ENCODE results near the gene MAP7D1. TPM values are rescaled to one million over a fixed set of nuclear protein-coding genes. Genes with fewer than 3 reads are reported as not detected.
A peak's percentile ranks its signal among the peaks of the same experiment; 100 is the strongest.

The MAP7D1 gene
- total and polyA plus RNA-seq, 2 donors from 2014 or later = 47.5 to 78.7 TPM

DNA sequence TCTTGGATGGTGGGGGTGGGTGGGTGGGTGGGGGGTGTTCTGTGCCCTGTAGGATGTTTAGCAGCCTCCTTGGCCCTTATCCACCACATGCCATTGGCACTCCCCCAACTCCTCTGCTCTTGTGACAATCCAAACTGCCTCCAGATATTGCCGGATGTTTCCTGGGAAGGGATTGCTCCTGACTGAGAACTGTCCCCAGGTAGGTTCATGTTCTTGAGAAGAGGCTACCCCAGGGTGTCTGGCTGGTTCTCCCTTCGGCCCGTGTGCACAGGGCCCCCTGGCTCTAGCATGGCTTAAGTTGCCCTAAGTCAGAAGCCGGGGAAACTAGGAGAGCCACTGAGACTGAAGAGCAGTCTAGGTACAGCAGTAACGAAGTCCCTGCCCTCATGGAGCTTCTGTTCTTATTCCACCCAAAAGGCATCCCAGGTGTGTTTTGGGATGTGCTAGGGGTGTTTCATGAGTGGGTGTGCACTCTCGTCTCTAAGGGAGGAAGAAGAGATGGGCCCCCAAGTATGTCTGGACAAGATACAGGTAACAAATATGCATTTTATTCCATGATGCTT is 48.5 kb downstream of the MAP7D1 start:
- no peak for TF ChIP-seq CTCF (IDR thresholded peaks at IDR 0.05; ENCODE audit: borderline replicate concordance, extremely low read depth, insufficient read depth)
- Histone ChIP-seq H3K4me1 (ENCODE audit: control insufficient read depth in 2 of 3, insufficient read depth in 2 of 3, low read depth in 1 of 3, low read length in 3 of 3) (peaks cover 0 to 6% (median 0%) of the 10 kb centered on the region in 3 donors), H3K36me3 (ENCODE audit: control insufficient read depth in 2 of 3, insufficient read depth in 3 of 3, low read length in 3 of 3) (no peaks in the 10 kb centered on the region), H3K4me3 (ENCODE audit: low read length in 3 of 3) (no peak overlapping the region), H3K9ac (ENCODE audit: low read length in 3 of 3) (no peak overlapping the region), H3K27me3 (ENCODE audit: control insufficient read depth, insufficient read depth, low read length) (no peaks in the 10 kb centered on the region), H3K27ac (ENCODE audit: low read depth in 2 of 2, low read length in 2 of 2) (peak overlapping the region in 1 of 2 donors; percentile 60), H3K9me3 (ENCODE audit: control insufficient read depth in 2 of 3, insufficient read depth in 1 of 3, low read length in 3 of 3) (no peaks in the 10 kb centered on the region)
- FAIRE-seq (no peak), DNase-seq (no peak)
- intact Hi-C loops (cut with DNase I) = no loop called here

- DNase-seq (peak in 1 of 5 donors; percentile 24), FAIRE-seq (no peak)
- Histone ChIP-seq H3K27me3 (ENCODE audit: control insufficient read depth, insufficient read depth, low read length) (no peaks in the 10 kb centered on the region), H3K9ac (ENCODE audit: low read length in 3 of 3) (no peak overlapping the region), H3K27ac (ENCODE audit: low read depth in 2 of 2, low read length in 2 of 2) (no peak overlapping the region), H3K9me3 (ENCODE audit: control insufficient read depth in 2 of 3, insufficient read depth in 1 of 3, low read length in 3 of 3) (no peaks in the 10 kb centered on the region), H3K36me3 (ENCODE audit: control insufficient read depth in 2 of 3, insufficient read depth in 3 of 3, low read length in 3 of 3) (no peaks in the 10 kb centered on the region), H3K4me1 (ENCODE audit: control insufficient read depth in 2 of 3, insufficient read depth in 2 of 3, low read depth in 1 of 3, low read length in 3 of 3) (peaks cover 0 to 6% (median 0%) of the 10 kb centered on the region in 3 donors), H3K4me3 (ENCODE audit: low read length in 3 of 3) (no peak overlapping the region)
- intact Hi-C loops (cut with DNase I) = no loop called here
- TF ChIP-seq CTCF (IDR thresholded peaks at IDR 0.05; ENCODE audit: borderline replicate concordance, extremely low read depth, insufficient read depth) = no peak
These were observed 50.4 kb downstream of the MAP7D1 start for GRCh38 chr1:36206323-36206858.

DNA sequence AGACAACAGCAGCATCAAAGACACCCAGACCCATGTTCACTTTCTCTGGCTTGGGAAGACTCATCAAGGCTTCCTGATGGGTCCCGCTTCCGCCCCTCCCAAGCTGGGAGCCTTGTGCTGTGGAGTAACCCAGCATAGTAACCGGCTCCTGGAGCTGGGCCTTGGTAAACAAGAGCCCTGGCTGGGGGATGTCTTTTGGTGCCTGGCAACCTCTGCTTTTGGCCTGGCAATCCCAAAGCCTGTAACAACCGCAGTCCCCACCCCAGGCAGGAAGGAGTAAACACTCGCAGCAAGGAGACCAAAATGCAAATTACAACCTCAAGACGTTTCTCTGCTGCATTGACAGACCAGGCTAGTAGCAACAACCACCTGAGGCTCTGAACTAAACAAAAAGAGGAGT is 51.4 kb downstream of the MAP7D1 start:
- Histone ChIP-seq H3K4me1 (ENCODE audit: control insufficient read depth in 2 of 3, insufficient read depth in 2 of 3, low read depth in 1 of 3, low read length in 3 of 3) (peaks cover 0 to 6% (median 0%) of the 10 kb centered on the region in 3 donors), H3K27ac (ENCODE audit: low read depth in 2 of 2, low read length in 2 of 2) (no peak overlapping the region), H3K4me3 (ENCODE audit: low read length in 3 of 3) (no peak overlapping the region), H3K9me3 (ENCODE audit: control insufficient read depth in 2 of 3, insufficient read depth in 1 of 3, low read length in 3 of 3) (no peaks in the 10 kb centered on the region), H3K27me3 (ENCODE audit: control insufficient read depth, insufficient read depth, low read length) (no peaks in the 10 kb centered on the region), H3K9ac (ENCODE audit: low read length in 3 of 3) (no peak overlapping the region), H3K36me3 (ENCODE audit: control insufficient read depth in 2 of 3, insufficient read depth in 3 of 3, low read length in 3 of 3) (no peaks in the 10 kb centered on the region)
- intact Hi-C loops (cut with DNase I) = no loop called here
- TF ChIP-seq CTCF (IDR thresholded peaks at IDR 0.05; ENCODE audit: borderline replicate concordance, extremely low read depth, insufficient read depth) = no peak
- DNase-seq = peak in 1 of 5 donors; percentile 71
- FAIRE-seq = no peak
